Measurements from ENCODE around the gene CFB. TPM values are rescaled to one million over a fixed set of nuclear protein-coding genes. Genes with fewer than 3 reads are reported as not detected.
"Not testable (repeated sequence)": the region's sequence is repeated elsewhere in the genome, so short reads cannot be mapped to it uniquely, and the experiment has no call there.

CFB gene
- total RNA-seq, 1 donor from 2014 or later: 1.4 TPM

- no peaks in the 10 kb centered on the region for H3K27me3 Mint-ChIP-seq (ENCODE audit: low read depth)
- no peaks in the 10 kb centered on the region for H3K4me1 Mint-ChIP-seq
Observed at GRCh38 chr6:31978831-31979230, 32.9 kb downstream of the CFB start.

GRCh38 chr6:31979238-31979898 is 33.5 kb downstream of the CFB start:
- H3K4me3 Mint-ChIP-seq: no peak overlapping the region

More at GRCh38 chr6:31978831-31979230, 32.9 kb downstream of the CFB start:
- no peak for DNase-seq (ENCODE audit: low spot score in 2 of 2, unreplicated experiment in 2 of 2)
- Mint-ChIP-seq H3K4me3 (no peak overlapping the region), H3K9me3 (no peaks in the 10 kb centered on the region), H3K27ac (no peak overlapping the region), H3K36me3 (peaks cover 16% of the 10 kb centered on the region)
- TF ChIP-seq CTCF (IDR thresholded peaks at IDR 0.05; ENCODE audit: unreplicated experiment): no peak

DNA sequence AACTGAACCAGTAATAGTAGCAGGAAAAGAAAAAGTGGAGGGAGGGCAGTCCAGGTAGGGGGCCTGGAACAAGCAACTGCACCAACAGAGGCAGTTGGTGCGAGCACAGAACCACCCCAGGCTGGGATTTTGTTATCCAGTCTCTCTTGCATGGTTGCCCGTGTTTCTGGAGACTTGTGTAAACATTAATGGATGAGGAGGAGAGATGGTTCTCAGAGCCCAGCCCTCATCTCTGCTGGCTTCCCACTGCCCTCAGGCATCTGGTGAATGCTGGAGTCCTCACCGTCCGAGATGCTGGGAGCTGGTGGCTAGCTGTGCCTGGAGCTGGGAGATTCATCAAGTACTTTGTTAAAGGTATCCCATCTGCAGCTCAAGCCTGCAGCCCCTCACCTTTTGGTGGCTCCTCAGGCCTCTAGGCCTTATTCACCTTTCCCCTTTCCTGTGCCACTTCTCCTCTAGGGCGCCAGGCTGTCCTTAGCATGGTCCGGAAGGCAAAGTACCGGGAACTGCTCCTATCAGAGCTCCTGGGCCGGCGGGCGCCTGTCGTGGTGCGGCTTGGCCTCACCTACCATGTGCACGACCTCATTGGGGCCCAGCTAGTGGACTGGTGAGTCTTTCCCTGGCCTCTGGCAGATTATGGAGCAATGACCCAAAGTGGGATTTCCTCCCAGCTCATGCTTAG is 34.4 kb downstream of the CFB start:
- not testable (repeated sequence) for H3K36me3 Mint-ChIP-seq; H3K27me3 Mint-ChIP-seq (ENCODE audit: low read depth); H3K27ac Mint-ChIP-seq; H3K4me3 Mint-ChIP-seq; DNase-seq (ENCODE audit: low spot score in 2 of 2, unreplicated experiment in 2 of 2); H3K9me3 Mint-ChIP-seq; H3K4me1 Mint-ChIP-seq

More at GRCh38 chr6:31979238-31979898, 33.5 kb downstream of the CFB start:
- TF ChIP-seq CTCF (IDR thresholded peaks at IDR 0.05; ENCODE audit: unreplicated experiment): no peak
- no peak overlapping the region for H3K27ac Mint-ChIP-seq
- H3K36me3 Mint-ChIP-seq: peaks cover 16% of the 10 kb centered on the region
- no peaks in the 10 kb centered on the region for H3K9me3 Mint-ChIP-seq
- DNase-seq (ENCODE audit: low spot score in 2 of 2, unreplicated experiment in 2 of 2): no peak
- H3K4me1 Mint-ChIP-seq: no peaks in the 10 kb centered on the region
- no peaks in the 10 kb centered on the region for H3K27me3 Mint-ChIP-seq (ENCODE audit: low read depth)

DNA sequence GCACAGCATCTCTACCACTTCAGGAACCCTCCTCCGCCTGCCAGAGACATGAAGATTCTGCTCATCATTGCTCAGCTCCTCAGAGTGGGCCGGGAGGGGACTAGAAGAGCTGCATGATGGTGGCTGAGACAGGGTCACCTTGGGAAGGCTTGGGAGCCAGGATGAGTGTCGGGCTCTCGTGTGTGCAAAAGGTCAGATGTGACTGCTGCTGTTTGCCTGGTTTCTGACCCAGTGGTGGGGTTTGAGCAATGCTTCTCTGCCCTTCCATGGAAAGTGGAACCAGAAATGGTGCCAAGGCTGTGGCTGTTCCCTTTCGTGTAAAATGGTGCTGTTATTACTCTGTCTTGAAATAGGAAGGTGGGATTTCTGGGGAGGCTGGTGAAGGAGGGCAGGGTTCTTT is 35.1 kb downstream of the CFB start:
- not testable (repeated sequence) for H3K4me1 Mint-ChIP-seq; H3K27me3 Mint-ChIP-seq (ENCODE audit: low read depth); H3K4me3 Mint-ChIP-seq; H3K9me3 Mint-ChIP-seq; DNase-seq (ENCODE audit: low spot score in 2 of 2, unreplicated experiment in 2 of 2); H3K36me3 Mint-ChIP-seq; H3K27ac Mint-ChIP-seq

DNA sequence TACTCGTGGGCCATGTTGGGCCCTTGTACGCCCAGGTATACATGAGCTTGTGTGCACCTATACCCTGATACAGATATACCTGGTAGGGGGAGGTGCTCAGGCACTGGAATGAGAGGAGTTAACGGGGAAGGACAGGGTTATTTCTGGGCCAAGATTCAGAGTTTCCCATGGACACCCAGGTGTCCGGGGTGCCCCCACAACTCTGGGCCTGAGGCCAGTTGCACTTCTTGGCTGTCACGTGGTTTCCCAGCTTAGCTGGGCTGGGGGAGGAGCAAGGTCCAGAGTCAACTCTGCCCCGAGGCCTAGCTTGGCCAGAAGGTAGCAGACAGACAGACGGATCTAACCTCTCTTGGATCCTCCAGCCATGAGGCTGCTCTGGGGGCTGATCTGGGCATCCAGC is 35.8 kb downstream of the CFB start, which contains the start of gene C4A:
Gene C4A, plus strand, starts transcription at position 314 of the 400 bp plus-strand sequence. Its CDS starts 51 bp downstream, at position 365.
- not testable (repeated sequence) for H3K4me1 Mint-ChIP-seq; H3K27me3 Mint-ChIP-seq (ENCODE audit: low read depth); H3K4me3 Mint-ChIP-seq; H3K36me3 Mint-ChIP-seq; H3K27ac Mint-ChIP-seq; H3K9me3 Mint-ChIP-seq; DNase-seq (ENCODE audit: low spot score in 2 of 2, unreplicated experiment in 2 of 2)

GRCh38 chr6:31989363-31989762 is 43.5 kb downstream of the CFB start:
- not testable (repeated sequence) for H3K27me3 Mint-ChIP-seq (ENCODE audit: low read depth); DNase-seq (ENCODE audit: low spot score in 2 of 2, unreplicated experiment in 2 of 2)

DNA sequence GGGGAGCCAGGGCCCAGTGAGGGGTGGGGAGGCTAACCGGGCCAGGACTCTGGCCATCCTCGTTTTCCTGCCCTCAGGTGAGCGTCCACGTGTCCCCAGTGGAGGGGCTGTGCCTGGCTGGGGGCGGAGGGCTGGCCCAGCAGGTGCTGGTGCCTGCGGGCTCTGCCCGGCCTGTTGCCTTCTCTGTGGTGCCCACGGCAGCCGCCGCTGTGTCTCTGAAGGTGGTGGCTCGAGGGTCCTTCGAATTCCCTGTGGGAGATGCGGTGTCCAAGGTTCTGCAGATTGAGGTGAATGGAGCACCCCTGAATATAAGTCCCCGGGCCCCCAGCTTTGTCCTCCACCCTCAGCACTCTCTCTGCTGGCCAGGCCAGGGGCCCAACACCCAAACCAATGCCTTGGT is 48.5 kb downstream of the CFB start:
- not testable (repeated sequence) for H3K27me3 Mint-ChIP-seq (ENCODE audit: low read depth); DNase-seq (ENCODE audit: low spot score in 2 of 2, unreplicated experiment in 2 of 2); H3K27ac Mint-ChIP-seq; H3K4me1 Mint-ChIP-seq; H3K36me3 Mint-ChIP-seq; H3K9me3 Mint-ChIP-seq; H3K4me3 Mint-ChIP-seq

More at GRCh38 chr6:31989363-31989762, 43.5 kb downstream of the CFB start:
- not testable (repeated sequence) for H3K27ac Mint-ChIP-seq, H3K9me3 Mint-ChIP-seq, H3K4me3 Mint-ChIP-seq, H3K36me3 Mint-ChIP-seq, H3K4me1 Mint-ChIP-seq

DNA sequence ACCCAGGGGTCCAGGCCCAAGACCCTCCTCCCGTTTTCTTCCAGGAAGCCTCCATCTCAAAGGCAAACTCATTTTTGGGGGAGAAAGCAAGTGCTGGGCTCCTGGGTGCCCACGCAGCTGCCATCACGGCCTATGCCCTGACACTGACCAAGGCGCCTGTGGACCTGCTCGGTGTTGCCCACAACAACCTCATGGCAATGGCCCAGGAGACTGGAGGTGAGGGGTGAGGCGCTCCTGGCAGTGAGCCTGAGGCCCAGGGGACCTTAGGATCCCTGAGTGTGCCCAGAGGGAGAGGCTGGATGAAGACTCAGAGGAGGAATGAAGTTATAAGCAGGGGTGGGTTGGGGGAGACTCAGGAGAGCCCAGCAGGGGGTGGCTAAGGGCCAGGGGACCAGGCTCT is 50.5 kb downstream of the CFB start:
- not testable (repeated sequence) for H3K27ac Mint-ChIP-seq; H3K4me1 Mint-ChIP-seq; H3K9me3 Mint-ChIP-seq; H3K4me3 Mint-ChIP-seq; H3K36me3 Mint-ChIP-seq; DNase-seq (ENCODE audit: low spot score in 2 of 2, unreplicated experiment in 2 of 2); H3K27me3 Mint-ChIP-seq (ENCODE audit: low read depth)

Small RNA genes lying within 50 kb of the gene (microRNA-seq; reads per million reads assigned to microRNA genes)
- gene MIR1236: 1.2 reads per million

Other genes starting within 250 kb of the CFB start
- 54.1 to 55.4 TPM (median 54.6 TPM) in 3 replicates for gene ABHD16A, start 242.8 kb upstream of the CFB start, total RNA-seq
- gene LY6G6F, start 239.2 kb upstream of the CFB start, total RNA-seq: not detected in 3 replicates
- 0.67 to 1.8 TPM (median 0.82 TPM) in 3 replicates for gene LY6G6D, start 230.7 kb upstream of the CFB start, total RNA-seq
- 0.89 to 1.4 TPM (median 1.3 TPM) in 3 replicates for gene LY6G6C, start 224.3 kb upstream of the CFB start, total RNA-seq
- gene MPIG6B, start 222.7 kb upstream of the CFB start, total RNA-seq: 0.16 to 0.33 TPM (median 0.25 TPM) in 3 replicates
- gene DDAH2, start 216.8 kb upstream of the CFB start, total RNA-seq: 142 to 144 TPM (median 143 TPM) in 3 replicates
- 133 to 139 TPM (median 136 TPM) in 3 replicates for gene CLIC1, start 209.6 kb upstream of the CFB start, total RNA-seq
- gene MSH5, start 206.1 kb upstream of the CFB start, total RNA-seq: 38.6 to 48.2 TPM (median 42.9 TPM) in 3 replicates
- gene SAPCD1, start 183.4 kb upstream of the CFB start, total RNA-seq: 8.7 to 12.8 TPM (median 11.6 TPM) in 3 replicates
- gene VWA7, start 168.8 kb upstream of the CFB start, total RNA-seq: 1.5 to 1.8 TPM (median 1.6 TPM) in 3 replicates
- 82.8 to 90.4 TPM (median 83.8 TPM) in 3 replicates for gene VARS1, start 150.3 kb upstream of the CFB start, total RNA-seq
- 55.8 to 58.2 TPM (median 57.0 TPM) in 3 replicates for gene LSM2, start 139.1 kb upstream of the CFB start, total RNA-seq
- gene HSPA1L, start 130.8 kb upstream of the CFB start, total RNA-seq: 1.7 to 2.2 TPM (median 2.1 TPM) in 3 replicates
- gene HSPA1A, start 130.6 kb upstream of the CFB start, total RNA-seq: 61.3 to 70.1 TPM (median 61.7 TPM) in 3 replicates
- 105 to 109 TPM (median 108 TPM) in 3 replicates for gene HSPA1B, start 118.4 kb upstream of the CFB start, total RNA-seq
- 23.2 to 24.7 TPM (median 24.4 TPM) in 3 replicates for gene NEU1, start 83.3 kb upstream of the CFB start, total RNA-seq
- gene SLC44A4, start 67.1 kb upstream of the CFB start, total RNA-seq: 0.40 to 0.94 TPM (median 0.66 TPM) in 3 replicates
- gene EHMT2, start 48.4 kb upstream of the CFB start, total RNA-seq: 127 to 135 TPM (median 129 TPM) in 3 replicates
- 35.3 to 37.1 TPM (median 35.9 TPM) in 3 replicates for gene ZBTB12, start 44.0 kb upstream of the CFB start, total RNA-seq
- gene C2, start 18.4 kb upstream of the CFB start, total RNA-seq: 1.6 to 2.9 TPM (median 2.7 TPM) in 3 replicates
- 55.5 to 60.0 TPM (median 59.8 TPM) in 3 replicates for gene NELFE, start 12.9 kb downstream of the CFB start, total RNA-seq
- gene SKIC2, start 13.1 kb downstream of the CFB start, total RNA-seq: 78.6 to 84.3 TPM (median 82.0 TPM) in 3 replicates
- 25.2 to 28.1 TPM (median 26.1 TPM) in 3 replicates for gene DXO, start 26.0 kb downstream of the CFB start, total RNA-seq
- gene C4A, start 36.0 kb downstream of the CFB start, total RNA-seq: 12.0 to 15.3 TPM (median 12.3 TPM) in 3 replicates
- gene C4B, start 68.7 kb downstream of the CFB start, total RNA-seq: 10.4 to 12.5 TPM (median 11.5 TPM) in 3 replicates
- gene CYP21A2, start 92.3 kb downstream of the CFB start, total RNA-seq: 0.58 to 1.2 TPM (median 0.91 TPM) in 3 replicates
- 10.8 to 13.9 TPM (median 13.6 TPM) in 3 replicates for gene TNXB, start 163.2 kb downstream of the CFB start, total RNA-seq
- gene ATF6B, start 182.2 kb downstream of the CFB start, total RNA-seq: 95.8 to 99.8 TPM (median 96.3 TPM) in 3 replicates
- gene FKBPL, start 184.2 kb downstream of the CFB start, total RNA-seq: 5.4 to 6.0 TPM (median 6.0 TPM) in 3 replicates
- gene PRRT1, start 205.8 kb downstream of the CFB start, total RNA-seq: 3.0 to 4.5 TPM (median 3.4 TPM) in 3 replicates
- 49.3 to 58.6 TPM (median 51.5 TPM) in 3 replicates for gene PPT2, start 208.0 kb downstream of the CFB start, total RNA-seq
- 45.7 to 48.3 TPM (median 45.7 TPM) in 3 replicates for gene EGFL8, start 218.5 kb downstream of the CFB start, total RNA-seq
- gene AGPAT1, start 230.0 kb downstream of the CFB start, total RNA-seq: 63.2 to 69.0 TPM (median 64.6 TPM) in 3 replicates
- gene RNF5, start 232.3 kb downstream of the CFB start, total RNA-seq: 60.7 to 62.8 TPM (median 62.1 TPM) in 3 replicates
- gene AGER, start 238.2 kb downstream of the CFB start, total RNA-seq: 23.7 to 28.1 TPM (median 27.5 TPM) in 3 replicates
- 236 to 250 TPM (median 246 TPM) in 3 replicates for gene PBX2, start 244.1 kb downstream of the CFB start, total RNA-seq
- 7.6 to 10.1 TPM (median 8.6 TPM) in 3 replicates for gene GPSM3, start 246.5 kb downstream of the CFB start, total RNA-seq